ENCODE results near the gene FCRL5.

Gene FCRL5

GRCh38 chr1:157551694-157552693 lies at the start of gene FCRL5:
TSS of gene FCRL5 (minus strand) at chr1:157552515. CDS start at chr1:157552362, 153 bp downstream.
- no peak for TF ChIP-seq CTCF (conservative IDR thresholded peaks at IDR 0.05; ENCODE audit: low read depth)
- H3K27ac ChIP-seq: no peak within 1 kb of the TSS
- no peak for DNase-seq (ENCODE audit: low spot score)
- ChIA-PET POLR2A (ENCODE audit: low non-redundant PET) (no interaction called here), CTCF (no interaction called here)

GRCh38 chr1:157600236-157600635 lies 47.9 kb upstream of the FCRL5 start:
- no peak overlapping the region for H3K27ac ChIP-seq
- TF ChIP-seq CTCF (conservative IDR thresholded peaks at IDR 0.05; ENCODE audit: low read depth): no peak
- ChIA-PET POLR2A (ENCODE audit: low non-redundant PET) (no interaction called here), CTCF (no interaction called here)
- DNase-seq (ENCODE audit: low spot score): no peak

GRCh38 chr1:157597959-157598667 lies 45.8 kb upstream of the FCRL5 start, which contains the start of gene FCRL4:
TSS of gene FCRL4 (minus strand) at chr1:157598085. CDS start at chr1:157597944, 141 bp downstream.
- TF ChIP-seq CTCF (conservative IDR thresholded peaks at IDR 0.05; ENCODE audit: low read depth): no peak
- ChIA-PET CTCF (interaction anchor here (0.5 kb wide), 1 partner anchor 523 kb away, joined by 3 read pairs; no protein-coding TSS in a partner anchor), POLR2A (ENCODE audit: low non-redundant PET) (no interaction called here)
- no peak within 1 kb of the TSS for H3K27ac ChIP-seq
- DNase-seq (ENCODE audit: low spot score): no peak

GRCh38 chr1:157596384-157596783 lies 44.1 kb upstream of the FCRL5 start:
- no peak for DNase-seq (ENCODE audit: low spot score)
- ChIA-PET POLR2A (ENCODE audit: low non-redundant PET) (no interaction called here), CTCF (interaction anchor here (0.5 to 1.3 kb wide), 2 partner anchors 16 to 191 kb away, joined by 3 read pairs; no protein-coding TSS in a partner anchor)
- no peak for TF ChIP-seq CTCF (conservative IDR thresholded peaks at IDR 0.05; ENCODE audit: low read depth)
- H3K27ac ChIP-seq: no peak overlapping the region

- TF ChIP-seq CTCF (conservative IDR thresholded peaks at IDR 0.05; ENCODE audit: low read depth): no peak
- no peak overlapping the region for H3K27ac ChIP-seq
- ChIA-PET CTCF (interaction anchor here (0.6 to 1.3 kb wide), 2 partner anchors 15 to 263 kb away, joined by 3 to 5 read pairs; no protein-coding TSS in a partner anchor), POLR2A (ENCODE audit: low non-redundant PET) (no interaction called here)
- no peak for DNase-seq (ENCODE audit: low spot score)
Measured at GRCh38 chr1:157595356-157595755, 43.0 kb upstream of the FCRL5 start.

GRCh38 chr1:157585984-157586383 lies 33.7 kb upstream of the FCRL5 start:
- DNase-seq (ENCODE audit: low spot score): no peak
- CTCF ChIA-PET: no interaction called here

More at GRCh38 chr1:157585984-157586383, 33.7 kb upstream of the FCRL5 start:
- TF ChIP-seq CTCF (conservative IDR thresholded peaks at IDR 0.05; ENCODE audit: low read depth): no peak
- POLR2A ChIA-PET (ENCODE audit: low non-redundant PET): no interaction called here
- H3K27ac ChIP-seq: no peak overlapping the region

Measured in RWPE1 (cell line).